A549 (cell line): Measurements from ENCODE around the gene CD82. TPM values are rescaled to one million over a fixed set of nuclear protein-coding genes. Genes with fewer than 3 reads are reported as not detected.
A peak's percentile ranks its signal among the peaks of the same experiment; 100 is the strongest.

ENCODE experiments used
- ATAC-seq, 2 experiments: fragments of 200-7000 bp in 1 of 2; fragments of >200 bp in 1 of 2; cut with Nextera tagmentation in 1 of 2; cut with Tn5 transposase in 1 of 2; 3 replicates each; pipeline versions ENCODE4 v1.8.0 to v1.9.1; 2018 to 2020; ENCODE audit warnings: mild to moderate bottlenecking in 1 of 2, moderate library complexity in 1 of 2
- CTCF ChIA-PET: fragments of 300-600 bp; sonication (Branson Sonifier 250); formaldehyde crosslinking; extraction: SDS; loops from one replicate; lab custom pipeline; 2021; ENCODE audit warnings: antibody characterized with exemption, inconsistent platforms; lab: Yijun Ruan, JAX
- POLR2A ChIA-PET: fragments of 350-600 bp; formaldehyde crosslinking; extraction: SDS; loops from one replicate; lab custom pipeline; 2021; ENCODE audit warnings: antibody characterized with exemption, inconsistent platforms; lab: Yijun Ruan, JAX
- DNase-seq, 2 experiments: peaks; one replicate each; pipeline versions ENCODE4 v3.0.0 to v3.0.0-alpha.2; 2011 to 2016; ENCODE audit warnings: low read depth in 1 of 2, low spot score in 1 of 2
- FAIRE-seq: peaks from 2 replicates; lab custom pipeline; 2011; peaks lifted over from hg19 to GRCh38; lab: Jason Lieb, UNC
- H3K27ac ChIP-seq, 2 experiments: fragments of >200 bp; sonication (Bioruptor Twin); formaldehyde crosslinking; 3 replicates each; pipeline ENCODE4 v1.5.1; 2016 to 2017
- H3K4me1 ChIP-seq: fragments of >200 bp; sonication (Bioruptor Twin); formaldehyde crosslinking; 3 replicates; pipeline ENCODE4 v1.6.1; 2016
- H3K4me2 ChIP-seq: fragments of >200 bp; sonication (Bioruptor Twin); formaldehyde crosslinking; 3 replicates; pipeline ENCODE4 v1.6.1; 2016
- H3K4me3 ChIP-seq: fragments of >200 bp; sonication (Bioruptor Twin); formaldehyde crosslinking; 3 replicates; pipeline ENCODE4 v1.5.1; 2016
- H3K9me3 ChIP-seq: fragments of >200 bp; sonication (Bioruptor Twin); formaldehyde crosslinking; 3 replicates; pipeline ENCODE4 v1.6.1; 2016
- CBX2 ChIP-seq: fragments of 200-600 bp; sonication (generic); IDR thresholded peaks from 2 replicates; pipeline ENCODE4 v1.6.1; 2016; ENCODE audit warnings: low read depth, mild to moderate bottlenecking, borderline replicate concordance
- CBX8 ChIP-seq: fragments of 200-600 bp; sonication (generic); IDR thresholded peaks from 2 replicates; pipeline ENCODE4 v1.6.1; 2016
- CHD4 ChIP-seq: fragments of 200-600 bp; sonication (generic); IDR thresholded peaks from 2 replicates; pipeline ENCODE4 v1.6.1; 2016; ENCODE audit warnings: antibody characterized with exemption, mild to moderate bottlenecking, borderline replicate concordance
- CTCF ChIP-seq: fragments of >200 bp; sonication (Bioruptor Twin); formaldehyde crosslinking; IDR thresholded peaks from 3 replicates; pipeline ENCODE4 v1.5.1; 2016
- EHMT2 ChIP-seq: fragments of 200-600 bp; sonication (generic); IDR thresholded peaks from 2 replicates; pipeline ENCODE4 v1.6.1; 2016; ENCODE audit warnings: antibody characterized with exemption, low read depth, mild to moderate bottlenecking, moderate library complexity
- FOSB ChIP-seq: fragments of 250-450 bp; sonication (Bioruptor Pico); IDR thresholded peaks from 2 replicates; pipeline ENCODE4 v1.5.0; 2020; ENCODE audit warnings: mild to moderate bottlenecking, moderate library complexity
- GATA3 ChIP-seq: IDR thresholded peaks from 2 replicates; pipeline ENCODE4 v1.6.1; 2012; ENCODE audit warnings: borderline replicate concordance
- HEYL ChIP-seq: fragments of 250-450 bp; sonication (Bioruptor Pico); IDR thresholded peaks from 2 replicates; pipeline ENCODE4 v1.8.0; 2021; ENCODE audit warnings: mild to moderate bottlenecking, moderate library complexity
- MAFK ChIP-seq: fragments of 450-650 bp; IDR thresholded peaks from 2 replicates; pipeline ENCODE4 v1.6.1; 2014; ENCODE audit not compliant: partially characterized antibody
- MAX ChIP-seq: IDR thresholded peaks from 2 replicates; pipeline ENCODE4 v1.6.1; 2012
- MAZ ChIP-seq: fragments of 150-350 bp; IDR thresholded peaks from 2 replicates; pipeline ENCODE4 v1.6.1; 2014; ENCODE audit warnings: antibody characterized with exemption, low read depth, low read length, borderline replicate concordance
- PBX3 ChIP-seq: IDR thresholded peaks from 2 replicates; pipeline ENCODE4 v1.6.1; 2012
- PHF8 ChIP-seq: fragments of 200-600 bp; sonication (generic); IDR thresholded peaks from 2 replicates; pipeline ENCODE4 v1.6.1; 2016; ENCODE audit warnings: low read depth, mild to moderate bottlenecking, antibody characterized with exemption, moderate library complexity, borderline replicate concordance
- POLR2A ChIP-seq: IDR thresholded peaks from 2 replicates; pipeline ENCODE4 v1.6.1; 2012; ENCODE audit warnings: mild to moderate bottlenecking, low read length
- RAD21 ChIP-seq, 2 experiments: fragments of >200 bp in 1 of 2; sonication (Bioruptor Twin) in 1 of 2; formaldehyde crosslinking in 1 of 2; IDR thresholded peaks in 1 of 2; conservative IDR thresholded peaks in 1 of 2; 2 replicates in 1 of 2; 3 replicates in 1 of 2; pipeline ENCODE4 v1.6.1; 2012 to 2018; ENCODE audit warnings: inconsistent platforms in 1 of 2
- RARB ChIP-seq: fragments of 250-450 bp; sonication (Bioruptor Pico); IDR thresholded peaks from 2 replicates; pipeline ENCODE4 v1.8.0; 2021; ENCODE audit warnings: mild to moderate bottlenecking, moderate library complexity
- RNF2 ChIP-seq: fragments of 200-600 bp; sonication (generic); IDR thresholded peaks from 2 replicates; pipeline ENCODE4 v1.6.1; 2016; ENCODE audit warnings: low read depth, mild to moderate bottlenecking, antibody characterized with exemption, moderate library complexity, borderline replicate concordance
- SMC3 ChIP-seq: fragments of >200 bp; sonication (Bioruptor Twin); formaldehyde crosslinking; IDR thresholded peaks from 3 replicates; pipeline ENCODE4 v1.6.1; 2018; ENCODE audit warnings: inconsistent platforms
- USF2 ChIP-seq: fragments of 450-650 bp; IDR thresholded peaks from 2 replicates; pipeline ENCODE4 v1.6.1; 2014; ENCODE audit warnings: antibody characterized with exemption
- ZC3H11A ChIP-seq: fragments of 450-650 bp; IDR thresholded peaks from 2 replicates; pipeline ENCODE4 v1.6.1; 2014; ENCODE audit warnings: antibody characterized with exemption, mild to moderate bottlenecking
- ZFP36 ChIP-seq: fragments of 450-650 bp; IDR thresholded peaks from 2 replicates; pipeline ENCODE4 v1.6.1; 2014; ENCODE audit warnings: borderline replicate concordance; ENCODE audit not compliant: partially characterized antibody
- WGBS: methylation state at CpG from one replicate; pipeline ENCODE4 v1.1.6; 2017; ENCODE audit errors: missing lambda C conversion rate; 5-methylcytosine and 5-hydroxymethylcytosine counted together
- polyA plus RNA-seq, 4 experiments: library from polyadenylated mRNA; depleted of rRNA in 3 of 4; stranded (reverse); fragments of >200 nt; fragmentation: RNase III in 1 of 4; extraction: RNeasy Plus Mini Kit Qiagen cat#74134 plus additional on column Dnase treatment in 1 of 4; gene quantifications; 2 replicates in 3 of 4; 3 replicates in 1 of 4; pipeline ENCODE4 v1.2.3, GENCODE V29; 2011 to 2017
- TF ChIP-seq, protein P1 (sequence below): fragments of 200-600 bp; sonication (generic); IDR thresholded peaks from 2 replicates; pipeline ENCODE4 v1.6.1; 2016; ENCODE audit warnings: antibody characterized with exemption, mild to moderate bottlenecking, moderate library complexity

CD82 gene
- polyA plus RNA-seq, 2 of the 4 experiments (the other 2 are of a cell fraction): 2.8 to 3.2 TPM

DNA sequence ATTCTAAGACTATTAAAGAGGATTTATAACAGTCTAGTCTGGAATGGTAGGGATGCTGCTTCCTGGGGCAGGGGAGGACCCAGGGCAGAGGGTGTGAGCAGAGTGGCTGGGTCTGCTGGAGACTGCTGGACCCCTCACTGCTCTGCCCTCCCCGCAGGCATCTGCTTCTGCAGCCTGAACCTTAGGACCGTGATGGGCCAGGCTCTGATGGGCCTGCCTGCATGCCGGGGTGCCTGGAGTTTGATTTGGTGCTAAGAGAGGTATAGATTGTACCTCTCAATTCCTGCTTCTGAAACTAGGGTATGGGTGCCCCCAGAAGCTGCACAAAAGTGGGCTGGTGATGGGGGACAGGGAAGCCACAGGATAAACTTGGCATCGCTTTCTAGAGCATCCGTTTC lies 54.9 kb downstream of the CD82 start:
- Histone ChIP-seq H3K4me3 (no peak overlapping the region), H3K9me3 (no peaks in the 10 kb centered on the region), H3K4me2 (no peak overlapping the region)
- ChIA-PET POLR2A (no interaction called here), CTCF (interaction anchor here (0.6 to 25.3 kb wide), 38 partner anchors 9 to 727 kb away, joined by 3 to 865 read pairs (median 6); partner anchors contain the start of gene CD82)
- DNase-seq: no peak
- TF ChIP-seq POLR2A (no peak), FOSB (CRISPR knock-in tag) (no peak)
- TF ChIP-seq, all 56 proteins: peak for 0
- WGBS: 85% methylated on average over 5 of the region's 5 CpGs
- no peaks in the 10 kb centered on the region for H3K4me1 ChIP-seq
- no peak overlapping the region for H3K27ac ChIP-seq
- ATAC-seq (no peak), FAIRE-seq (no peak)

GRCh38 chr11:44621140-44621681 lies 55.7 kb downstream of the CD82 start:
- peak overlapping the region; percentile 67 to 69 for H3K27ac ChIP-seq
- H3K4me3 ChIP-seq: peak overlapping the region; percentile 38
- ATAC-seq: peak; percentile 72 to 93
- TF ChIP-seq RAD21 (conservative IDR thresholded peaks at IDR 0.05 in 1 of 2, IDR thresholded peaks at IDR 0.05 in 1 of 2): peak; percentile 95 to 99
- TF ChIP-seq RARB (CRISPR knock-in tag): no peak
- TF ChIP-seq MAX: 0 out of 2 replicates have a peak, but pooled peaks have one; percentile 21
- TF ChIP-seq CTCF: peak; percentile 96
- TF ChIP-seq USF2: peak; percentile 67
- peak; percentile 98 for TF ChIP-seq SMC3
- TF ChIP-seq, all 56 proteins: peak for 5
- 6% methylated on average over 22 of the region's 24 CpGs for WGBS
- POLR2A ChIA-PET: no interaction called here
- H3K9me3 ChIP-seq: no peaks in the 10 kb centered on the region
- DNase-seq: peak; percentile 75 to 82
- CTCF ChIA-PET: interaction anchor here (0.6 to 25.3 kb wide), 62 partner anchors 9 to 726 kb away, joined by 3 to 865 read pairs (median 4); partner anchors contain the start of gene CD82
- peak overlapping the region; percentile 80 for H3K4me2 ChIP-seq
- no peak for FAIRE-seq
- no peaks in the 10 kb centered on the region for H3K4me1 ChIP-seq

- no peak for DNase-seq
- Histone ChIP-seq H3K4me3 (no peak overlapping the region; the same call in 2 of the 3 replicates), H3K27ac (peak overlapping the region; percentile 67 to 69; a peak in 5 of 6 replicates), H3K4me1 (no peaks in the 10 kb centered on the region), H3K9me3 (no peaks in the 10 kb centered on the region), H3K4me2 (peak overlapping the region; percentile 80)
- ChIA-PET POLR2A (interaction anchor here (1.2 kb wide), 1 partner anchor 289 kb away, joined by 3 read pairs; no protein-coding TSS in a partner anchor), CTCF (interaction anchor here (0.8 to 25.3 kb wide), 49 partner anchors 8 to 709 kb away, joined by 3 to 865 read pairs (median 4); partner anchors contain the start of gene CD82)
- no peak for ATAC-seq
- 80% methylated on average over 8 of the region's 8 CpGs for WGBS
- no peak for FAIRE-seq
- no peak for TF ChIP-seq POLR2A
- TF ChIP-seq RNF2: no peak
- no peak for TF ChIP-seq MAZ
- no peak for TF ChIP-seq CBX8
- TF ChIP-seq HEYL: no peak
- no peak for TF ChIP-seq MAFK
- TF ChIP-seq GATA3: no peak
- TF ChIP-seq PBX3: no peak
- TF ChIP-seq MAX: no peak
- no peak for TF ChIP-seq EHMT2
- TF ChIP-seq CBX2: no peak
- TF ChIP-seq RARB (CRISPR knock-in tag): no peak
- TF ChIP-seq ZC3H11A: no peak
- no peak for TF ChIP-seq CHD4
- no peak for TF ChIP-seq ZFP36
- no peak for TF ChIP-seq PHF8
- TF ChIP-seq, protein P1, sequence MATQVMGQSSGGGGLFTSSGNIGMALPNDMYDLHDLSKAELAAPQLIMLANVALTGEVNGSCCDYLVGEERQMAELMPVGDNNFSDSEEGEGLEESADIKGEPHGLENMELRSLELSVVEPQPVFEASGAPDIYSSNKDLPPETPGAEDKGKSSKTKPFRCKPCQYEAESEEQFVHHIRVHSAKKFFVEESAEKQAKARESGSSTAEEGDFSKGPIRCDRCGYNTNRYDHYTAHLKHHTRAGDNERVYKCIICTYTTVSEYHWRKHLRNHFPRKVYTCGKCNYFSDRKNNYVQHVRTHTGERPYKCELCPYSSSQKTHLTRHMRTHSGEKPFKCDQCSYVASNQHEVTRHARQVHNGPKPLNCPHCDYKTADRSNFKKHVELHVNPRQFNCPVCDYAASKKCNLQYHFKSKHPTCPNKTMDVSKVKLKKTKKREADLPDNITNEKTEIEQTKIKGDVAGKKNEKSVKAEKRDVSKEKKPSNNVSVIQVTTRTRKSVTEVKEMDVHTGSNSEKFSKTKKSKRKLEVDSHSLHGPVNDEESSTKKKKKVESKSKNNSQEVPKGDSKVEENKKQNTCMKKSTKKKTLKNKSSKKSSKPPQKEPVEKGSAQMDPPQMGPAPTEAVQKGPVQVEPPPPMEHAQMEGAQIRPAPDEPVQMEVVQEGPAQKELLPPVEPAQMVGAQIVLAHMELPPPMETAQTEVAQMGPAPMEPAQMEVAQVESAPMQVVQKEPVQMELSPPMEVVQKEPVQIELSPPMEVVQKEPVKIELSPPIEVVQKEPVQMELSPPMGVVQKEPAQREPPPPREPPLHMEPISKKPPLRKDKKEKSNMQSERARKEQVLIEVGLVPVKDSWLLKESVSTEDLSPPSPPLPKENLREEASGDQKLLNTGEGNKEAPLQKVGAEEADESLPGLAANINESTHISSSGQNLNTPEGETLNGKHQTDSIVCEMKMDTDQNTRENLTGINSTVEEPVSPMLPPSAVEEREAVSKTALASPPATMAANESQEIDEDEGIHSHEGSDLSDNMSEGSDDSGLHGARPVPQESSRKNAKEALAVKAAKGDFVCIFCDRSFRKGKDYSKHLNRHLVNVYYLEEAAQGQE: no peak
These were observed 56.3 kb downstream of the CD82 start for GRCh38 chr11:44621784-44622183.
